ENCODE results near the gene MBP.

- TF ChIP-seq CTCF (IDR thresholded peaks at IDR 0.05; ENCODE audit: extremely low read depth in 1 of 2, insufficient read depth in 1 of 2, low read depth in 1 of 2, low read length in 2 of 2) (no peak), POLR2A (IDR thresholded peaks at IDR 0.05; ENCODE audit: low read depth, low read length) (no peak), MYC (IDR thresholded peaks at IDR 0.05; ENCODE audit: low read depth, low read length) (no peak), POLR2AphosphoS5 (IDR thresholded peaks at IDR 0.05; ENCODE audit: insufficient read depth, low read depth, low read length) (no peak), EZH2 (IDR thresholded peaks at IDR 0.05; ENCODE audit: borderline replicate concordance, low read depth, low read length, severe bottlenecking) (no peak), FOS (IDR thresholded peaks at IDR 0.05; ENCODE audit: borderline replicate concordance, insufficient read depth, low read length) (no peak), GATA2 (IDR thresholded peaks at IDR 0.05; ENCODE audit: insufficient read depth, insufficient read length, low read depth, low read length) (no peak), JUN (IDR thresholded peaks at IDR 0.05; ENCODE audit: borderline replicate concordance, insufficient read depth, insufficient read length, low read depth) (no peak)
- TF ChIP-seq, protein P1, sequence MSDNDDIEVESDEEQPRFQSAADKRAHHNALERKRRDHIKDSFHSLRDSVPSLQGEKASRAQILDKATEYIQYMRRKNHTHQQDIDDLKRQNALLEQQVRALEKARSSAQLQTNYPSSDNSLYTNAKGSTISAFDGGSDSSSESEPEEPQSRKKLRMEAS (IDR thresholded peaks at IDR 0.05; ENCODE audit: insufficient read depth, insufficient read length): no peak
Observed at GRCh38 chr18:77145364-77145901, 12.8 kb upstream of the MBP start.

All from endothelial cell of umbilical vein (primary cell).